Brain microvascular endothelial cell (primary cell): ENCODE results near the gene HSPA14.

Experiments
- DNase-seq: peaks from one replicate; pipeline ENCODE4 v3.0.0-alpha.2; 2020
- H3K27ac ChIP-seq: fragments of 250-450 bp; sonication (Bioruptor Pico); 2 replicates; pipeline ENCODE4 v1.5.1; 2020; ENCODE audit warnings: mild to moderate bottlenecking, moderate library complexity
- H3K27me3 ChIP-seq: fragments of 250-450 bp; sonication (Bioruptor Pico); replicated peaks from 2 replicates; pipeline ENCODE4 v1.5.1; 2020; ENCODE audit warnings: mild to moderate bottlenecking
- H3K36me3 ChIP-seq: fragments of 250-450 bp; sonication (Bioruptor Pico); replicated peaks from 2 replicates; pipeline ENCODE4 v1.5.1; 2020; ENCODE audit warnings: mild to moderate bottlenecking
- H3K4me3 ChIP-seq: 2 replicates; pipeline ENCODE4 v1.5.1; 2011; ENCODE audit warnings: low read depth, mild to moderate bottlenecking, control low read depth, low read length, moderate library complexity
- CTCF ChIP-seq: IDR thresholded peaks from 2 replicates; pipeline ENCODE4 v1.5.1; 2011; ENCODE audit warnings: low read depth, mild to moderate bottlenecking, moderate library complexity, low read length, control low read depth, inconsistent platforms; ENCODE audit errors: missing control alignments
- in situ Hi-C: cut with HindIII; loops from 2 replicates; pipeline ENCODE4 v1.10.0; 2017; ENCODE audit warnings: low sequenced_read_pairs, low pct_ligation_motif_present

The HSPA14 gene

GRCh38 chr10:14840178-14840577 lies 2.1 kb downstream of the HSPA14 start:
- Histone ChIP-seq H3K4me3 (no peak overlapping the region), H3K27me3 (no peaks in the 10 kb centered on the region), H3K36me3 (peaks cover 33% of the 10 kb centered on the region), H3K27ac (no peak overlapping the region)
- TF ChIP-seq CTCF: no peak
- in situ Hi-C loops: no loop called here
- no peak for DNase-seq

GRCh38 chr10:14843327-14843988 lies 5.4 kb downstream of the HSPA14 start:
- peaks cover 33% of the 10 kb centered on the region for H3K36me3 ChIP-seq
- no peak for DNase-seq
- no peak for TF ChIP-seq CTCF
- H3K27me3 ChIP-seq: no peaks in the 10 kb centered on the region
- in situ Hi-C loops: no loop called here
- H3K4me3 ChIP-seq: no peak overlapping the region
- H3K27ac ChIP-seq: no peak overlapping the region

- no peak for DNase-seq
- H3K27ac ChIP-seq: no peak overlapping the region
- no peak overlapping the region for H3K4me3 ChIP-seq
- in situ Hi-C loops: no loop called here
- TF ChIP-seq CTCF: no peak
- no peaks in the 10 kb centered on the region for H3K27me3 ChIP-seq
- H3K36me3 ChIP-seq: peaks cover 33% of the 10 kb centered on the region
Observed at GRCh38 chr10:14844948-14845347, 6.8 kb downstream of the HSPA14 start.

GRCh38 chr10:14852236-14852635 lies 14.1 kb downstream of the HSPA14 start:
- TF ChIP-seq CTCF: no peak
- H3K4me3 ChIP-seq: no peak overlapping the region
- in situ Hi-C loops: no loop called here
- no peaks in the 10 kb centered on the region for H3K27me3 ChIP-seq
- H3K27ac ChIP-seq: no peak overlapping the region
- DNase-seq: no peak
- H3K36me3 ChIP-seq: peaks cover 3% of the 10 kb centered on the region

- in situ Hi-C loops: no loop called here
- no peak for TF ChIP-seq CTCF
- Histone ChIP-seq H3K36me3 (peaks cover 3% of the 10 kb centered on the region), H3K27me3 (no peaks in the 10 kb centered on the region), H3K27ac (no peak overlapping the region), H3K4me3 (no peak overlapping the region)
- DNase-seq: no peak
Observed at GRCh38 chr10:14855453-14855852, 17.3 kb downstream of the HSPA14 start.
